Mesenchymal stem cell (in vitro differentiated cells and primary cell): ENCODE measurements around the gene NUDCD3.

Experiments
- DNase-seq: peaks from one replicate; pipeline ENCODE4 v3.0.0-alpha.2; 2013
- H2AFZ ChIP-seq: one replicate; pipeline ENCODE4 v1.6.1; 2013; ENCODE audit warnings: low read depth, mild to moderate bottlenecking, control low read depth, inconsistent platforms, low read length, moderate library complexity
- H2AK5ac ChIP-seq: 2 replicates; pipeline ENCODE4 v1.6.1; 2013; ENCODE audit warnings: low read length, moderate library complexity, mild to moderate bottlenecking, inconsistent platforms; ENCODE audit not compliant: severe bottlenecking
- H2BK120ac ChIP-seq: one replicate; pipeline ENCODE4 v1.6.1; 2013; ENCODE audit warnings: low read depth, mild to moderate bottlenecking, inconsistent platforms, low read length, moderate library complexity
- H2BK12ac ChIP-seq, 2 experiments: one replicate each; pipeline ENCODE4 v1.6.1; 2013; ENCODE audit warnings: inconsistent platforms in 2 of 2, low read length in 2 of 2, mild to moderate bottlenecking in 2 of 2, moderate library complexity in 2 of 2, control low read depth in 1 of 2
- H2BK15ac ChIP-seq: one replicate; pipeline ENCODE4 v1.6.1; 2013; ENCODE audit warnings: mild to moderate bottlenecking, low read depth, inconsistent platforms; ENCODE audit not compliant: poor library complexity, severe bottlenecking
- H2BK5ac ChIP-seq: 2 replicates; pipeline ENCODE4 v1.6.1; 2013; ENCODE audit warnings: low read depth, mild to moderate bottlenecking, low read length, control low read depth, inconsistent platforms; ENCODE audit not compliant: poor library complexity, severe bottlenecking
- H3K14ac ChIP-seq, 2 experiments: one replicate each; pipeline ENCODE4 v1.6.1; 2013; ENCODE audit warnings: inconsistent platforms in 2 of 2, low read length in 2 of 2, control low read depth in 1 of 2, mild to moderate bottlenecking in 1 of 2, moderate library complexity in 1 of 2
- H3K18ac ChIP-seq, 2 experiments: one replicate each; pipeline ENCODE4 v1.6.1; 2013; ENCODE audit warnings: inconsistent platforms in 2 of 2, low read length in 2 of 2, control low read depth in 1 of 2, low read depth in 1 of 2, mild to moderate bottlenecking in 1 of 2
- H3K23ac ChIP-seq, 2 experiments: one replicate each; pipeline ENCODE4 v1.6.1; 2013; ENCODE audit warnings: inconsistent platforms in 2 of 2, low read length in 2 of 2, mild to moderate bottlenecking in 2 of 2, moderate library complexity in 2 of 2, control low read depth in 1 of 2
- H3K27ac ChIP-seq: 2 replicates; pipeline ENCODE4 v1.5.1; 2013; ENCODE audit warnings: mild to moderate bottlenecking, moderate library complexity, low read length, control low read depth, inconsistent platforms; ENCODE audit not compliant: poor library complexity, severe bottlenecking
- H3K27me3 ChIP-seq, 2 experiments: 2 replicates each; pipeline versions ENCODE4 v1.6.1 to v1.7.0; 2013; ENCODE audit warnings: low read length in 2 of 2, mild to moderate bottlenecking in 2 of 2, moderate library complexity in 2 of 2, control low read depth in 1 of 2, inconsistent platforms in 1 of 2; ENCODE audit not compliant: control insufficient read depth in 1 of 2, insufficient read depth in 1 of 2
- H3K36me3 ChIP-seq, 2 experiments: 2 replicates each; pipeline versions ENCODE4 v1.6.1 to v1.7.0; 2013; ENCODE audit warnings: low read length in 2 of 2, control low read depth in 1 of 2, inconsistent platforms in 1 of 2, low read depth in 1 of 2, mild to moderate bottlenecking in 1 of 2; ENCODE audit not compliant: insufficient read depth in 2 of 2, control insufficient read depth in 1 of 2
- H3K4ac ChIP-seq, 2 experiments: one replicate each; pipeline ENCODE4 v1.6.1; 2013; ENCODE audit warnings: inconsistent platforms in 2 of 2, low read length in 2 of 2, mild to moderate bottlenecking in 2 of 2, moderate library complexity in 2 of 2, control low read depth in 1 of 2, low read depth in 1 of 2
- H3K4me1 ChIP-seq: 2 replicates; pipeline ENCODE4 v1.6.1; 2013; ENCODE audit warnings: low read depth, low read length, control low read depth; ENCODE audit not compliant: control insufficient read depth, insufficient read depth
- H3K4me2 ChIP-seq: 2 replicates; pipeline ENCODE4 v1.6.1; 2013; ENCODE audit warnings: low read length, mild to moderate bottlenecking, inconsistent platforms; ENCODE audit not compliant: poor library complexity, severe bottlenecking
- H3K4me3 ChIP-seq, 2 experiments: 2 replicates each; pipeline versions ENCODE4 v1.5.1 to v1.7.0; 2013; ENCODE audit warnings: low read length in 2 of 2, mild to moderate bottlenecking in 2 of 2, control low read depth in 1 of 2, low read depth in 1 of 2; ENCODE audit not compliant: insufficient read depth in 1 of 2
- H3K79me1 ChIP-seq: replicated peaks from 2 replicates; pipeline ENCODE4 v1.6.1; 2013; ENCODE audit warnings: mild to moderate bottlenecking, control low read depth, low read length, inconsistent platforms; ENCODE audit not compliant: poor library complexity, severe bottlenecking
- H3K9ac ChIP-seq: 2 replicates; pipeline ENCODE4 v1.7.0; 2013; ENCODE audit warnings: mild to moderate bottlenecking, low read length, moderate library complexity
- H3K9me3 ChIP-seq: 2 replicates; pipeline ENCODE4 v1.7.0; 2013; ENCODE audit warnings: mild to moderate bottlenecking, low read length; ENCODE audit not compliant: control insufficient read depth
- H4K8ac ChIP-seq: one replicate; pipeline ENCODE4 v1.6.1; 2013; ENCODE audit warnings: inconsistent platforms, mild to moderate bottlenecking, low read length, moderate library complexity
- H4K91ac ChIP-seq: one replicate; pipeline ENCODE4 v1.6.1; 2013; ENCODE audit warnings: mild to moderate bottlenecking, low read length, inconsistent platforms
- WGBS: methylation state at CpG from one replicate; pipeline ENCODE4 v1.1.7; 2013; ENCODE audit warnings: mixed read lengths; 5-methylcytosine and 5-hydroxymethylcytosine counted together

Gene NUDCD3

GRCh38 chr7:44517175-44517574 is 26.7 kb upstream of the NUDCD3 start:
- Histone ChIP-seq H3K27ac (no peak overlapping the region), H2BK5ac (no peak overlapping the region), H3K79me1 (no peaks in the 10 kb centered on the region), H3K4ac (no peak overlapping the region), H3K4me2 (no peak overlapping the region), H3K4me3 (no peak overlapping the region), H2AFZ (no peak overlapping the region), H3K36me3 (no peaks in the 10 kb centered on the region), H2BK12ac (no peak overlapping the region), H3K14ac (no peak overlapping the region), H3K4me1 (no peaks in the 10 kb centered on the region), H3K9me3 (no peaks in the 10 kb centered on the region), H4K8ac (no peak overlapping the region), H2BK15ac (no peak overlapping the region), H3K9ac (no peak overlapping the region), H4K91ac (no peak overlapping the region), H3K27me3 (peaks cover 16 to 25% of the 10 kb centered on the region in 2 experiments), H3K18ac (no peak overlapping the region), H2BK120ac (no peak overlapping the region), H3K23ac (no peak overlapping the region), H2AK5ac (no peak overlapping the region)
- DNase-seq: no peak
- WGBS: 88% methylated on average over 8 of the region's 8 CpGs

- Histone ChIP-seq H3K4me3 (no peak overlapping the region), H3K4me1 (no peaks in the 10 kb centered on the region), H4K8ac (no peak overlapping the region), H3K14ac (no peak overlapping the region), H4K91ac (no peak overlapping the region), H2BK5ac (no peak overlapping the region), H3K27ac (no peak overlapping the region), H3K9ac (no peak overlapping the region), H2AFZ (no peak overlapping the region), H3K18ac (no peak overlapping the region), H3K27me3 (peaks cover 11 to 19% of the 10 kb centered on the region in 2 experiments), H2BK120ac (no peak overlapping the region), H3K23ac (no peak overlapping the region), H2BK15ac (no peak overlapping the region), H2BK12ac (no peak overlapping the region), H3K4me2 (no peak overlapping the region), H3K79me1 (no peaks in the 10 kb centered on the region), H3K9me3 (no peaks in the 10 kb centered on the region), H3K36me3 (no peaks in the 10 kb centered on the region), H3K4ac (no peak overlapping the region), H2AK5ac (no peak overlapping the region)
- 75% methylated on average over 10 of the region's 10 CpGs for WGBS
- no peak for DNase-seq
Observed at GRCh38 chr7:44515590-44516268, 25.3 kb upstream of the NUDCD3 start.

- Histone ChIP-seq H3K18ac (no peak overlapping the region), H3K27me3 (peaks cover 9 to 10% of the 10 kb centered on the region in 2 experiments), H2BK15ac (no peak overlapping the region), H4K91ac (no peak overlapping the region), H2BK120ac (no peak overlapping the region), H2BK12ac (no peak overlapping the region), H3K9me3 (peaks cover 12% of the 10 kb centered on the region), H3K14ac (no peak overlapping the region), H3K79me1 (no peaks in the 10 kb centered on the region), H3K23ac (no peak overlapping the region), H2AFZ (no peak overlapping the region), H4K8ac (no peak overlapping the region), H3K4me2 (no peak overlapping the region), H3K27ac (no peak overlapping the region), H2AK5ac (no peak overlapping the region), H3K4me3 (no peak overlapping the region), H3K9ac (no peak overlapping the region), H3K4me1 (no peaks in the 10 kb centered on the region), H2BK5ac (no peak overlapping the region), H3K36me3 (no peaks in the 10 kb centered on the region), H3K4ac (no peak overlapping the region)
- WGBS: 85% methylated on average over 7 of the region's 7 CpGs
- DNase-seq: no peak
Observed at GRCh38 chr7:44512736-44513135, 22.3 kb upstream of the NUDCD3 start.

GRCh38 chr7:44511863-44512468 is 21.5 kb upstream of the NUDCD3 start:
- Histone ChIP-seq H2BK5ac (no peak overlapping the region), H4K91ac (no peak overlapping the region), H2BK12ac (no peak overlapping the region), H3K23ac (no peak overlapping the region), H3K79me1 (no peaks in the 10 kb centered on the region), H3K9ac (no peak overlapping the region), H3K9me3 (peaks cover 12% of the 10 kb centered on the region), H3K27me3 (peaks cover 9 to 12% of the 10 kb centered on the region in 2 experiments), H3K18ac (no peak overlapping the region), H3K4me2 (no peak overlapping the region), H3K4me3 (no peak overlapping the region), H2BK15ac (no peak overlapping the region), H3K14ac (no peak overlapping the region), H3K27ac (no peak overlapping the region), H2AFZ (no peak overlapping the region), H4K8ac (no peak overlapping the region), H3K36me3 (no peaks in the 10 kb centered on the region), H2BK120ac (no peak overlapping the region), H3K4me1 (no peaks in the 10 kb centered on the region), H3K4ac (no peak overlapping the region), H2AK5ac (no peak overlapping the region)
- 69% methylated on average over 4 of the region's 4 CpGs for WGBS
- DNase-seq: no peak
